EL (cell line): Measurements from ENCODE around the gene FAM180A.
"Not testable (repeated sequence)": the region's sequence is repeated elsewhere in the genome, so short reads cannot be mapped to it uniquely, and the experiment has no call there.

Experiments
- DNase-seq: peaks from one replicate; pipeline ENCODE4 v3.0.0-alpha.2; 2016

FAM180A gene

DNA sequence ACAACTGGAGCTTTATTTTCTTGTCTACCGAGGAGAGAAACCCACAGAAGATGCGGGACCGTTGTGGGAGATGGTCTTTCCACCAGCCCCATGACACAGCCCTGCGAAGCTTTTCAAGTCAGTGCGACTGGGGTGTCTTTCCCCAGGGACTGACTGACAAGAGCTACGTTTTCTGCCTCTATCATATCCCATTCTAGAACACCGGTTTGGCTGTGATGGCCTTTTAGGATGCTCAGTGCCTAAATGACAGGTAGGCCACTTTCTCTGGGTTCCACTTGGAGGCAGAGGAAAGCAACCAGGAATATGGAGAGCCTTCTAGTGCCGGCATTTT lies 37.5 kb downstream of the FAM180A start:
- DNase-seq: no peak

DNA sequence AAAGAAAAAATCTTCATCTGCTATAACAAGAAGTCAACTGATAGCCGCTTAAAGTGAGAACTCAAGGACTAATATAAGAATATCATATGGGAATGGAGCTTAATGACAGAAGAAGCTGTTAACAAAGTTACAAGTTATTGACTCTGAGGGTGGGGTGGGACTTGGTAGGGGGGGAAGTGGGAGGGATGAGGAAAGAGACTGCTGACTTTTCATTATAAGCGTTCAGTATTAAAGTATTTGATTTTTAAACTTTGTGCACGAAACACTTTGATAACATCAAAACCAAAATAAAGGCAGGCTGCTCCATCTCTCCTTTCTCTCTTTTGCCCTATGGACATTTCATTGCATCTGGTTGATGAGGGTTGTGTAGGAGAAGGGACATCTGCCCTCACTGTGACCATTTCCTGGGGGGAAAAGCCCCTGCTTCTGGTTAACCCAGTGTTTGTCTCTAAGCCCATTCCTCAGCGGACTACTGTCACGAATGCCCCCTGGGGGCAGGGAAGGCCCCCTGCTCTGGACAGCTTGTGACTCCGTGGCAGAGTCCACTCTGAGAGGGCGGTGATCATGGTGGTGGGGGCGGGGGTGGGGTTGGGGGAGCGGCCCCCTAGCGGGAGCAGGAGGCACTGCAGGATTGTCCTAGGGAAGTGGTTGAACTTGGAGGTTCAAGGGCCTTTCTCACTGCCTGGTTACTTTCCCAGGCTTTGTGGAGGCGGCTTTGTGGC lies 38.0 kb downstream of the FAM180A start:
- no peak for DNase-seq

DNA sequence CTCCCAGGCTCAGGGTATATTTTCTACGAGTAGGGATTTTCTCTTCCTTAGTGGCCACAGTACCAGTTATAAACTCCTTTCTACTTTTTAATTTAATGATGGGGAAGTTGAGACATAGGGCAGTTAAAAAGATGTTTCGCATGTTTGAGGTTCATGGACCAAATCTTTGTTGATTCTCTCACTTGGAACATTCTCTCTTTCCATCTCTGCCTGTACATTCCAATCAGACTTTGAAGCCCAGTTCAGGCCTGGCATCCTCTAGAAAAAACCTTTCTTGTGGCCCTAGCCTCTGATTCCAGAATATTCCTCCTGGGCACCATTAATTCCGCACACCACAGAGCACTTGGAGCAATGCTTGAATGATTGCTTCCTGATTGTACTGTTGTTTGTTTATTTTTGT lies 39.1 kb downstream of the FAM180A start:
- DNase-seq: no peak

- DNase-seq: no peak
Observed at GRCh38 chr7:135708041-135708440, 40.6 kb downstream of the FAM180A start.

DNA sequence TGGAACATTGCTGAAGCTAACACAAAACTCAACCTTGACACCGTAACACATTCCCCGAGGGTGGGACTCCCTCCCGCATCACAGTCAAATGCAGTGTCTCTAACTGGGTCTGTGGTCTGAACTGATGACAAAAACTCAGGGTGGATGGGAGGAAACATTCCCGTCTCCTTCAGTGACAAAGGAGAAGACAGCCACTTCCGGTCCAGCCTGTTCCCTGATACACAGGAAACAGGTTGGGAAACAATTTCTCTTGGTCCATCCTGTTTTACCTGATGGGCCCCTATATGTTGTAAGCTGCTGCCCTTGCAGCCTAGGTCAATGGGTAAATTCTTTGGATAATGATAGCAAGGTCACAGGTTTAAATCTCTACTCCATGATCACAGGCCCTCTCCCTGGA lies 41.0 kb downstream of the FAM180A start:
- no peak for DNase-seq

DNA sequence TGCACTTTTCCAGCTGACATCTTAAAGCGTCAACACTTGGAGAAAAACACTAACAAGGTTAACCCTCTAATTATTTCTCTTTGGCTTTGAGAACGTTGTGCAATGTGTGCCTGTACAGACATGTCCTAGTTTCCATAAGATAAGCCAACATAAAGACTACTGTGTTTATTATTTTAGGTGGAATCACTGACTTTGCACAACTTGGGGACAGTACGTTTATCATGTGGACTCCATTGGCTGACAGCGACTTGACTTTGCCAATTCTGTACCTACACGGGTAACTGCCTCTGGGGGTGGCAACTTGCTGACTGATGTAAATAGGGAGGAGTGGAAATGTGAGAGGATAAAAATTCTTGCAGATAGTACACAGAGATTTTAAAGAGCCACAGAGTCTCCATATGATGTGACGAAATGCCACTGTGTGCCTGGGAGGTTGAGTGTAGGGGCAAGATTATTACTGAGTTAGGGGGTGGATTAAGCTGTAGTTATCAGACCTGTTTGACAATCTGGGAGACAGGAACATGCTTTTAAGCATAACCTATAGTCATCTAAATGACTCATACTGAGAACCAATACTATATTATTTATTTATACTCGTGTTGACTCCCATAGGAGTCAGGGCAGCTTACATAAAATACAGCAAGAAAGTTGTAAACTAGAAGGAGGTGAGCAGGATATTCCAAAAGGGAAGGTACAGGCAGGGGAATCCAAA lies 41.6 kb downstream of the FAM180A start:
- DNase-seq: no peak

DNA sequence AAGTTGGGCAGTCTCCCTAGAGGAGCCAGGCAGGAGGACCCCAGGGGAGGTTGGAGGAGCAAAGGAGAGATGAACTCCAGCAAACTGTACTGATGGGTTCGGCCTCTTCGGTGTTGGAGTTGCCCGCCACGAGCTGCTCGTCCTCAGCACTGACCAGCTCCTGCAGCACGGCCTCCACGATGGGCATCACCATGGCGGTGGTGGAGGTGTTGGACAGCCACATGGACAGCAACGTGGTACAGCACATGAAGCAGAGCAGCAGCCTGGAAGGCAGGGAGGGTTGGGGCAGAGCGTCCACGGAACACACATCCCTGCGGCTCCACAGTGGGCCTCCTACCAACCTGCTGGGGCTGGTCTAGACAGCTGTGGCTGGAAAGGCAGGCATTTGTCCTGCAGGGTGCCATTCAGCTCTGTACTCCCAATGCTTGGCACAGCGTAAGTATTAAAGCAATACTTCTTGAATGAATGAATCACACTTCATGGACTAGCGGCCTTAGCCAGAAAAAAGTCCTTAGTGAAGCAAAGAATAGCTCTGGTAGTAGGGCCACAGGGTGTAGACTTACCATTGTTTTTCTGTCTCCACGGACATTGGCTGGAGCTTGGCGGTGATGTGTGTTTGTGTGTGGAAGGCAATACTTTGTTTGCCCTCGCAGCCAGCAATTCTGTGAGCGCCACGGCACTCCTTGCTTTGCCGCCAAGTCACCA lies 42.4 kb downstream of the FAM180A start:
- no peak for DNase-seq

DNA sequence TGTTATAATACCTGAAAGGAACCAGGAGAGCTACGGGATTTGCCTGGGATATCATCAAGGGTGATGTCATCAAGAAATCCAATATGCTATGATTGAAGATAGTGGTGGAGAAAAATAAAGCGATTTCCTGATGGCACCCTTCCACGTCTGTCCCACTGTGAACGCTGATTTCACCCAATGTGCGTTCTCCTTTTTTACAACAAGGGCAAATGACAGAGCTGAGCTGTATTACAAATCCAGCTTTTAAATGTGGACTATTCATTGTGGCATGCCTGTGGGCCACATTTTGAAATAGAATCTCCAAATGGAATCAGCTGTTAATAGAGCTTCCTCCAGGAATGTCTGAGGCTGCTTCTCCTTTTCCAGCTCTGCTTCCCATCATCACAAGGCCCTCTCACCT lies 43.9 kb downstream of the FAM180A start:
- DNase-seq: no peak

DNA sequence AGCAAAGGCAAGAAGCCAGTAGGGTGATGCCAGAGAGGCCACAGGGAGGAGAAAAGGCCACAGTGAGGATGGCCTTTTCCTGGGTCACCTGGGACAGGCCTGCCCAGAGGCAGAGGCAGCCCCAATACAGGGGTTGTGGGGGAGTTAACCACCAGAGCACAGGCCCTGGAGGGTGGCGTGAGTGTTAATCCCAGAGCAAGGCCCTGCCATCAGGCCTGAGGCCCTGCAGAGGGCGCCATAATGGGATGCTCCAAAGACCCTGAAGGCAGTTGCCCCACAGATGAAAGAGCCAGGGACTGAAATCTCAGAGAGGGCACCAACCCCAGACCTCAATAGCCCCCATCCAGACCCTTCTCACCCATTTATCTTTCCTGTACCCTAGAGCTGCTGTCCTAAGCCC lies 44.5 kb downstream of the FAM180A start:
- DNase-seq: no peak

- DNase-seq: no peak
Observed at GRCh38 chr7:135697276-135698049, 51.1 kb downstream of the FAM180A start.

GRCh38 chr7:135693558-135693957 lies 55.1 kb downstream of the FAM180A start:
- DNase-seq: no peak

GRCh38 chr7:135692606-135693005 lies 56.0 kb downstream of the FAM180A start:
- not testable (repeated sequence) for DNase-seq

GRCh38 chr7:135692055-135692454 lies 56.6 kb downstream of the FAM180A start:
- peak; percentile 51 for DNase-seq

- peak; percentile 81 for DNase-seq
Observed at GRCh38 chr7:135690566-135690965, 58.0 kb downstream of the FAM180A start.

DNA sequence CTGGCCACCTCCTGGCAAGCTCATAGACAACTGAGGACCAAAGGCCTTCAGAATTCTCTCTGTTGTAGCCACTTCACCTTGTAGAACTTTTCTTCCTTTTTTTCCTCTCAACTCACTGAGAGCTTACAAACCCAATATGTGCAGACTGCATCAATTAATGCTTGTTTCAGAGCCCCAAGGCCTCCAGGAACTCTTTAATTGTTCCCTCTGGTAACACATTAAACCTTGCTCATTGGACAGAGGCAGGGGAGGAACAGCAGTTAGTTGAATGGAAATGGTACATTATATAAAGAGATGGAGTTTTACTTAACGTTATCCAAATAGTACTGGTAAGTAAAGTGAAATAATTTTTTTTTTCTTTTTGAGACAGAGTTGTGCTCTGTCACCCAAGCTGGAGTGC lies 61.1 kb downstream of the FAM180A start:
- no peak for DNase-seq

- DNase-seq: peak; percentile 44
Observed at GRCh38 chr7:135685306-135686084, 63.1 kb downstream of the FAM180A start.

- DNase-seq: no peak
Observed at GRCh38 chr7:135684699-135685098, 63.9 kb downstream of the FAM180A start.

- DNase-seq: peak; percentile 61
Observed at GRCh38 chr7:135684136-135684535, 64.5 kb downstream of the FAM180A start.

DNA sequence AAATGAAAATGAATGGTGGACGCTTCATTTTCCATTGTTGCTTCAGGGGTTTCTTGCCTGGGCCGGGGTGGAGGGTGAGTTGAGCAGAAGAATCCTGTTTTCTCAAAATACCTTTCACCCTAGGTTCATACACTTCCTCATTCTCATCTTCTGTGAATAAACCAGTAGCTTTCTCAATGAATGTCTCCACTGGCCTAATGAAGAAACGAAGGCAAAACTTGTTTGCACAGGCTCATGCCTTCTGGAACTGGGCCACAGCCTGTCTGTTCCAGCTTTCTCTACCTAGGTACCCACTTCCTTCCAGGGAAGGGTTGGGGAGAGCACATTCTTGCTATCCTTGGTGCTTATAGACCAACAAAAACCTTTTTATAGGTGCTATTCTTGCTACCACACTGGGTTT lies 65.0 kb downstream of the FAM180A start:
- no peak for DNase-seq

- DNase-seq: no peak
Observed at GRCh38 chr7:135682191-135682590, 66.4 kb downstream of the FAM180A start.

GRCh38 chr7:135681762-135682161 lies 66.9 kb downstream of the FAM180A start:
- no peak for DNase-seq
